GM12801 (cell line): ENCODE measurements around the gene ZBP1.

Experiments
- TF ChIP-seq, protein P1 (sequence below): IDR thresholded peaks from one replicate; pipeline ENCODE4 v1.5.1; 2011; ENCODE audit warnings: control low read depth; ENCODE audit not compliant: insufficient read length; ENCODE audit errors: extremely low read depth

The ZBP1 gene

DNA sequence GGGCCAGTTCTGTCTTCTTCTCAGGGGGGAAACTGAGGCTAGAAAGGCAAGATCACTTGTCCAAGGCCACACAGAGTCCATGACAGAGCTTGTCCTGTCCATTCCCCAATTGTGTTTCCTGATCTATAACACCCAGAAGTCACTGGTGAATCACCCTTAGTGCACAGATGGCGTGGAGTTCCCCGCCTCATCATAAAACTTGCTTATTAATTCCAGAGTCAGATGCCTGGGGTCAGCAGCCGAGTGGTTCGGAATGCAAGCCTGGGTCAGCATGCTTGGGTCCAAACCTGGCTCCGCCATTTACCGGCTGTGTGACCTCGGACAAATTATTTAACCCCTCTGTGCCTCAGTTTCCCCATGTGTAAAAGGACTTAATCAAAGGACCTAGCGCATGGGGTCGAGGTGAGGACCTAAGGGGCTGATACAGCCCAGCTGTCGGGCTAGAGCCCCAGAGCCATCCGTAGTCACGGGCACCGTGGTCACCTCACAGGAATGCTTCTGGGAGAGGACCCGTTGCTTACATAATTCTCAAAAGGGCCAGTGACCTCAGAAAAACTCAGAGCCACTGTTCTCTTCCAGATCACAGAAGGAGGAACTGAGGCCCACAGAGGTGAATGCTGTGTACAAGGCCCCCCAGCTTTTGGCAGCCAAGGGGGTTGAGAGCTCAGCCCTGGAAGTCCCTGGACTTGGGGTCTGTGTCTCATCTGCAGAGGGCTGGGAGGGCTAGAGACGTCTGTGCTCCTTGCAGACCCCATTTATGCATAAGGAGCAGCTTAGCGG, 1.4 kb upstream of the ZBP1 start:
- TF ChIP-seq, protein P1, sequence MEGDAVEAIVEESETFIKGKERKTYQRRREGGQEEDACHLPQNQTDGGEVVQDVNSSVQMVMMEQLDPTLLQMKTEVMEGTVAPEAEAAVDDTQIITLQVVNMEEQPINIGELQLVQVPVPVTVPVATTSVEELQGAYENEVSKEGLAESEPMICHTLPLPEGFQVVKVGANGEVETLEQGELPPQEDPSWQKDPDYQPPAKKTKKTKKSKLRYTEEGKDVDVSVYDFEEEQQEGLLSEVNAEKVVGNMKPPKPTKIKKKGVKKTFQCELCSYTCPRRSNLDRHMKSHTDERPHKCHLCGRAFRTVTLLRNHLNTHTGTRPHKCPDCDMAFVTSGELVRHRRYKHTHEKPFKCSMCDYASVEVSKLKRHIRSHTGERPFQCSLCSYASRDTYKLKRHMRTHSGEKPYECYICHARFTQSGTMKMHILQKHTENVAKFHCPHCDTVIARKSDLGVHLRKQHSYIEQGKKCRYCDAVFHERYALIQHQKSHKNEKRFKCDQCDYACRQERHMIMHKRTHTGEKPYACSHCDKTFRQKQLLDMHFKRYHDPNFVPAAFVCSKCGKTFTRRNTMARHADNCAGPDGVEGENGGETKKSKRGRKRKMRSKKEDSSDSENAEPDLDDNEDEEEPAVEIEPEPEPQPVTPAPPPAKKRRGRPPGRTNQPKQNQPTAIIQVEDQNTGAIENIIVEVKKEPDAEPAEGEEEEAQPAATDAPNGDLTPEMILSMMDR: no peak

DNA sequence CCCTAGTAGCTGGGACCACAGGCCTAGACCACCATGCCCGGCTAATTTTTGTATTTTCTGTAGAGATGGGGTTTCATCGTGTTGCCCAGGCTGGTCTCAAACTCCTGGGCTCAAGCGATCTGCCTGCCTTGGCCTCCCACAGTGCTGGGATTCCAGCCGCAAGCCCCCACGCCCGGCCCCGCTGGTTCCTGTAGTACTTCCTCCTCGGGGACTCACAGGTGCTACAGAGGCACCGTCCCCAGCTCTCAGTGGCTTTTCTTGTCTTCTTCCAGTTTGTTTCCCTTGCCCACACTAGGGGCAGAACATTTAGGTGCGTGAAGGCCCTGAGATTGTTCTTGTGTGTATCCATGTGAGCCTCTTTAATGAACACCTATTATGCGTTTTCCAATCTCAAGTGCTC, 773 bp upstream of the ZBP1 start:
- TF ChIP-seq, protein P1: no peak

DNA sequence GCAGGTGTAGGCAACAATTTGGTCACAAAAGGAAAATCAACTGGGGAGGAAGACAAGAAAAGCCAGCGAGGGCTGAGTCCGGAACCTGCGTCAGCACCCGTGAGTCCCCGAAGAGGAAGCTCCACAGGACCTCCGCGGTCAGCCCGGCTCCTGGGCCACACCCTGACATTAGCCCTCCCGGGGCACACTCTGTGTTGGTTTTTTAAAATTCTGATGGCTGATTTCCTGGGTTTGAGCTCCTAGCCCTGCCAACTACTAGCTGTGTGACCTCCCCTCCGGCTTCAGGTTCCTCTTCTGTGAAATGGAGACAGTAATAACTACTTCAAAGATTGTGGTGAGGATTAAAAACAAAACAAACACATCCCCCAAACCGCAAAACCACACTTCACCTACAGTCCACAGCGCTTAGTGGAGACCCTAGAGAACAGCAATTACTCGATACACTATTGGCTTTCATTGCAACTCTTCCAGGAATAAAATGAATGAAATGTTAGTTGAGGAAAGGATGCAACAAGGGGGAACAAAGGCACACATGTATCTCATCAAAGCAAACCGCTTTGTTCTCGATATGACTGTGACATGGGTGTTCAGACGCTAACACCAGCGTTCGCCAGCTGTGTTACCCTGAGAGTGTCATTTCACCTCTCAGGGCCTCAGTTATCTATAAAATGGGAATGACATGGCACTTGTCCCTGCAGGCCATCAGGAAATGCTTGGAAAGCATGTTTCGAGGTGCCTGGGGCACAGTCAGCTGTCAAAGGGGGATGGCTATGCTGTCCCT, 985 bp downstream of the ZBP1 start:
- TF ChIP-seq, protein P1: no peak

DNA sequence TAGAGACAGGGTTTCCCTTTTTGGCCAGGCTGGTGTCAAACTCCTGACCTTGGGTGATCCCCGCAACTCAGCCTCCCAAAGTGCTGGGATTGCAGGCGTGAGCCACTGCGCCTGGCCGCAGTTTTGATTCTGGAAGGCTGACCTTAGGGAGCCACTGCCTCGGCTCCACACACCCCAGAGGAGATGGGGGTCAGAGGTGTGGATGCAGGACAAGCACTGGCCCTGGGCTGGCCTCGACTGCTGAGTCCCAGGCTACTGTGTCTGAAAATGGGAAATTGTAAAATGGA, 1.5 kb downstream of the ZBP1 start:
- TF ChIP-seq, protein P1: no peak

DNA sequence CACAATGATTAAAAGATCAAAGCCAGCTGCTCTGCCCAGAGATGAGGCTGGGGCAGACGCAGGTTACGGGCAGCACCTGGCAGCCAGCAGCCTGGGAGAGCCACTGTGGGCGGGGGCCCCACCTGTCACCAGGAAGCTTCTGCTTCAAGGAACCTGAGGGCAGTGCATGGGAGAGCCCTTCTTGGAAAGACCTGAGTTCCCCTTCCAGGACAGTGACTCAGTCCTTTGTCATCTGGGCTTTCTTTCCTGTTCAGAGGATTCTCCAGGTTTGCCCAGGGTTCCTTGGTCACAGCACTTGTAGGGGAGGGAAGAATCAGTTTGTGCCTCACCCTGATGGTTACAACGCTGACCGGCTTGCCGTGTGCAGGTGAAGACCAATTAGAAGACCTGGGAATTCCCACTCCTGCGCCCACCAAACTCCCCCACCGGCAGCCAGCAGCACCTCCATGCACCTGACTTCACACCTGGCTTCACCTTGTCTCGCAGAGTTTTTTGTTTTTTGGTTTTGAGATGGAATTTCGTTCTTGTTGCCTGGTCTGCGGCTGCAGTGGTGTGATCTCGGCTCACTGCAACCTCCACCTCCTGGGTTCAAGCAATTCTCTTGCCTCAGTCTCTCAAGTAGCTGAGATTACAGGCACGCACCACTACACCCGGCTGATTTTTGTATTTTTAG, 2.0 kb downstream of the ZBP1 start:
- TF ChIP-seq, protein P1: no peak

DNA sequence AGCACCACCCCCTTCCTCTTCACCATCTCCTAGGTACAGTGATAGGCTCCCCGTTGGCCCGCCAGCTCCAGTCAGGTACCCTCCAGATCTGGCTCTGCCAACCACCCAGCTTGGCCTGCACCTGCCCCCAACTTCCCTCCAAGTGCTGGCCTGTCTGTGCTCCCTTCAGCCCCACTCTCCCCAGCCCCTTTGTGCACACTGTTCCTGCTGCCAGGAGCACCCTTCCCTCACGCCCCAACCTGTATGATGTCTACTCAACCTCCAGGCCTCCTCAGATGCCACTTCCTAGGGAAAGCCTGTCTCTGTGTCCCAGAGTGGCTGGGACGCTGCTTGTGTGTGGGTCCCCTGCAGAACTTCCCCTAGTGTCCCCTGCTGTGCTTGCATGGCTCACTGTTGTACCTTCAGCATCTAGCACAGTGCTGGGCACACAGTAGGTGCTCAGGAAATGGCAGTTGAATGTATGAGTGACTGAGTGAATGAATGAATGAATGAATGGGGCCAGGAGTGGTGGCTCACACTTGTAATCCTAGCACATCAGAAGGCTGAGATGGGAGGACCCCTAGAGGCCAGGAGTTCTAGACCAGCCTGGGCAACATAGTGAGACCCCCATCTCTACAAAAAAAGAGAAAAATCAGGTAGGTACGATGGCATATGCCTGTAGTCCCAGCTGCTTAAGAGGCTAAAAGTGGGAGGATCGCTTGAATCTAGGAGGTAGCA, 3.0 kb downstream of the ZBP1 start:
- TF ChIP-seq, protein P1: no peak

DNA sequence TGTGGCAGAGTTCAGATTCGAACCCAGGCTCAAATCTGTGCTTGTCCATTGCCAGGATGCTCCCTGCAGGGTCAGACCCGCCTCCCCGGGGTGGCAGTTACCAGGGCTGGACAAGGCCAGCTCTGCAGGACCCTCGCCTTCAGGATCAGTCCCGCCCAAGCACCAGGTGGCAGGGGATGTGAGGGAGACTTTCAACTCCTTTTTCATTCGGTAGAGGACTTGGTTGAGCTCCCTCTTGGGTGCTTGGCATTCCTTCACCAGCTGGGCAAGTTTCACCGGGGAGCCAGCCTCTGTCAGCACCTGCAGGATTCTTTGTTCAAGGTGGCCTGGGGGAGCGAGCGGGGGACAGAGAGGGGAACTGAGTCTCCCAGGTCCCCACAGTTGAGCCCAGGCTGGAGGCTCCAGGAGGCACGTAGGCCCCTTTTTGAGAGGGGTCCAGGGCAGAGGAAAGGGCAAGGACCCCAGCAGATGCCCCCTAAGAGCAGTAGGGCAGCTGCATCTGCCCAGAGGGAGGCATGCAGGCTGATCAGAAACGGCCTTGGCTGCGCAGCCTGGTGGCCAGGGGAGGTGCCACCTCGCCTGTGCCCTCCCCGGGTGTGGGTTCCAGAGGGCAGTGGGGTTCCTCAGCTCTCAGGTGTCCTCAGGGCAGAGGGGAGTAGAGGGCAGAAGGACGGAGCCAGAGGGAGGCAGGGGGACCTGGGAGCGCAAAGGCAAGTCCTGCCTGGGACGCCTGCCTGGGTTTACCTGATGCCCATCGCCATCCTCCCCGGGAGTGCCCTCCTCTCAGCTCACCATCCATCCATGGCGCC, 3.9 kb downstream of the ZBP1 start:
- TF ChIP-seq, protein P1: no peak
